GM12873 (cell line): ENCODE measurements around the gene ATF4.

Experiments
- CTCF ChIP-seq: IDR thresholded peaks from 2 replicates; pipeline ENCODE4 v1.5.1; 2012; ENCODE audit warnings: low read depth, mild to moderate bottlenecking, moderate library complexity, low read length, control low read depth; ENCODE audit not compliant: insufficient read depth; ENCODE audit errors: missing control alignments

Gene ATF4

DNA sequence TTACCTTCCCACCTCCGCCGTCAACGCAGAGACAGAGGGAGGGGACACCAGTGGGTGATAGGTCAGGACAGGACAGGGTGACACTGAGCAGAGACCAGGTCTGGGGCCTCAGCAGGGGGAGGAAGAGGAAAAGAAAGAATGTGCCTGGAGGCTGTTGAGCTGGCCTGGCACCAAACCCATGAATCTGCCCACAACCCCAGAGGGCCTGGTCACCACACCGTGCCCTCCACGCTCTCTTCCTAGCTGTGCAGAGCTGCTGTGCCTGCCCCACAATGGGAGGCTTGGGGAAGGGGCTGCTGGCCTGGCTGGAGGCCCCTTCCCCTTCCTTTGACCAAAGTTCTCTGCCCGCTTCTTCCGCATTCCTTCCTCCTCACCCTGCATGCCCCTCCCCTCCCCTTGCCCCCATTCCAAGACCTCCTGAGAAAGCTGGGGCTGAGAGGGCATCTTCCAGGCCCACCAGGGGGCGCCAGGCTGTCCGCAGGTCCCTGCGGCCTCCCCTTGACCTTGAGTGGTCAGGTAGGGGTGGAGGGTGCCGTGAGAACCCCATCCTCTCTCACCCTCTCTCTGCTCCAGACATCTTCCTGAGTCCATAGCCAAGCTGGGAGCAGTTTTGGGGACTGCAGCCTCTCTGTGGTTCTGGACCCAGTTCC lies 39.2 kb downstream of the ATF4 start:
- peak; percentile 64 for TF ChIP-seq CTCF

DNA sequence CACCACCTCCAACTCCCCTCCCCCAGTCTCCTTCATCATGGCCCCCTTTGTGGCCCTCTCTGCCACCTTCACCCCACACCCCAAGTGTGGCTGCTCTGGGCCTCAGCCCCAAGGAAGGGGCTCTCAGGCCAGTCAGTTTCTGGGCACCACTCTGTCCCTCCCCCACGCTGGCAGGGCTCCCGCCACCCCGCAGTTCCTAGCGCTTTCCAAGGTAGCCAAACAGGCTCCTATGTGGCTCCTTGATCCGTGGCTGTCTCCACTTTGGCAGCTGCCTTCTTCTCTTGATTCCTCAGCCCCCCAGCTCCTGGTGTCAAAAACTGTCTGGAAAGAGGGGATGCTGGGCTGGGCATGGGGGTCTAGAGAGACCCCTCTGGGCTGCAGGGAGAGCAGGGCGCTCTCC lies 39.8 kb downstream of the ATF4 start:
- TF ChIP-seq CTCF, result no peak

DNA sequence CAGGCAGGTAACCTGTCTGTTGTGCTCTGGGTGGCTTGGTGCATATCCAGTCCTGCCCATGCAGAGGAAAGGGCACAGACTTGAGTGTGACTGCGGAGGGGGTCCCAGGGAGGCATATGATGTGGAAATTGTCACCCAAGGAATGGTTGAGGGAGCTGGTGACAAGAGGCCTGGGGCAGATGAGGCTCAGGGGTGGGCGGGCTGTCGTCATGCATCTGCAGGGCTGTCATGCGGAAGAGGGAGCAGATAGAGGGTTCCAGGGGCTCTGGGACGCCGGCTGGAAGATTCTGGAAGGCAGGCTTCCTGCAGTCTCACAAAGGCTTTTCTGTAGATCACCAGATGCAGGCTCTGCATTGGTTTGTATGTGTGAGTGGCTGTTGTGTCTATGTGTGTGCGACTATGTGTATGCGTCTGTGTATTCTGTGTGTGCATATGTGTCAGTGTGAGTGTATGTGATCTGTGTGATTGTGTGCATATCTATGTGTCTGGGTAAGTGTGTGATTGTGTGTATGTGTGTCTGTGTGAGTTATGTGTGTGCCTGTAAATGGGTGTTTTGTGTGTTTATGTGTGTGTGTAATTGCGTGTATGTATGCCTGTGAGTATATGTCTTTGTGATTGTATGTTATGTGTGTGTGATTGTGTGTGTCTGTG lies 42.6 kb downstream of the ATF4 start:
- no peak for TF ChIP-seq CTCF

GRCh38 chr22:39563571-39564428 lies 43.4 kb downstream of the ATF4 start:
- no peak for TF ChIP-seq CTCF

DNA sequence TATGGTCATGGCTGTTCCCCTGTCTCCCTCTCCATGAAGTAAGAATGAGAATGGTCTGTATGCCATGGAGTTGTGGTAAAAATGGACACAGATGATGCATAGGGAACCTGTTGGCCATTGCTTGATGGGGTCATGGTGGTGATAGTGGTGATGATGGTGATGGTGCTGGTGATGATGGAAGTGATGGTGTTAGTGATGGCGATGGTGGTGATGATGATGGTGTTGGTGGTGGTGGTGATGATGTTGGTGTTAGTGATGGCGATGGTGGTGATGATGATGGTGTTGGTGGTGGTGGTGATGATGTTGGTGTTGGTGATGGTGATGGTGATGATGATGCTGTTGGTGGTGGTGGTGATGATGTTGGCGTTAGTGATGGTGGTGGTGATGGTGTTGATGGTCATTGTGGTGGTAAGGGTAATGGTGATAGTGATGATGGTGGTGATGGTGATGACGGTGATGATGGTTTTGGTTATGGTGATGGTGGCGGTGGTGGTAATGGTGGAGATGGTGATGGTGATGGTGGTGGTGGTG lies 45.1 kb downstream of the ATF4 start:
- TF ChIP-seq CTCF, result no peak

DNA sequence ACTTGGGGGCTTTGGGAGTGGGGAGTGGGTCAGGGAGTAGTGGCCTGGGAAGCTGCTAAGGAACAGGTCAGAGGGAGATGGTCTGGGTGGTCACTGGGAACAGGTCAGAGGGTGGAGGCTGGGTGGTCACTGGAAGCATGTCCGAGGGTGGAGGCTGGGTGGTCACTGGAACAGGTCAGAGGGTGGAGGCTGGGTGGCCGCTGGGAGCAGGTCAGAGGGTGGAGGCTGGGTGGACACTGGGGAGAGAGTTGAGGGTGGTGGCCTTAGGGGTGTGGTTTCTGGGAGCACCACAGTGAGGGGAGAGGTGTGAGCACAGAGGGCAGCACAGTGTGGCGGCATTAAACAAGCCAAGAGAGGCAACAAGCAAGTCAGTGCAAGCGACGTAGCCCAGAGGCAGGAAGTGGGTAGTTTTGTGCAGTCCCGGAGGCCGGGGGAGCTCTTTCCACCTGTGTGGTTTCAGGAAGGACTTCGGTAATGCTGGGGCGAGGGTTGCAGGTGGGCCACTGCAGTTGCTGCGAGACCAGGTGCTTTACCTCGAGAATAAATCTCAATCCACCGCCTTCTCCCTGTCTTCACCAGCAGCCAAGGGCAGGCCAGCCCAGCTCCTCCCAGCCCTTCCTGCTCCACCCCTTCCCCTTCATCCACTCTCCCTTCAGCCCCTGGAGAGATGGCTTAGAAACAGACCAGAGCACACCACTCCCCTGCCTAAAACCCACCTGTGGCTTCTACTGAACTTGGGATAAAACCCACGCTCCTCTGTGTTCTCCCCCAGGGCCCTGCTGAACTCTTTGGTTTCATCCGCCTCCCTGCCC lies 47.0 kb downstream of the ATF4 start:
- no peak for TF ChIP-seq CTCF
